Inflammatory macrophage (primary cell): ENCODE data around the gene SUPT3H.
"Not testable (repeated sequence)": the region's sequence is repeated elsewhere in the genome, so short reads cannot be mapped to it uniquely, and the experiment has no call there.

ENCODE experiments used
- DNase-seq, 2 donors: peaks; one replicate each; pipeline ENCODE4 v3.0.0-alpha.2; 2020 to 2022

Gene SUPT3H

GRCh38 chr6:45255434-45255833 lies 122.3 kb downstream of the SUPT3H start:
- no peak for DNase-seq

- no peak for DNase-seq
These were observed 123.5 kb downstream of the SUPT3H start for GRCh38 chr6:45254253-45254652.

- DNase-seq, result no peak
These were observed 124.3 kb downstream of the SUPT3H start for GRCh38 chr6:45253453-45253852.

GRCh38 chr6:45231660-45232059 lies 146.1 kb downstream of the SUPT3H start:
- DNase-seq, result no peak

GRCh38 chr6:45229416-45229815 lies 148.3 kb downstream of the SUPT3H start:
- DNase-seq, result no peak

GRCh38 chr6:45226081-45226480 lies 151.7 kb downstream of the SUPT3H start:
- DNase-seq, result no peak

GRCh38 chr6:45222380-45222779 lies 155.4 kb downstream of the SUPT3H start:
- DNase-seq, result no peak

GRCh38 chr6:45215759-45216158 lies 162.0 kb downstream of the SUPT3H start:
- DNase-seq, result no peak

- no peak for DNase-seq
These were observed 164.8 kb downstream of the SUPT3H start for GRCh38 chr6:45212976-45213375.

GRCh38 chr6:45209762-45210161 lies 168.0 kb downstream of the SUPT3H start:
- DNase-seq, result no peak

GRCh38 chr6:45206793-45207492 lies 170.8 kb downstream of the SUPT3H start:
- no peak for DNase-seq

GRCh38 chr6:45201484-45201883 lies 176.2 kb downstream of the SUPT3H start:
- no peak for DNase-seq

GRCh38 chr6:45200510-45200909 lies 177.2 kb downstream of the SUPT3H start:
- DNase-seq, result no peak

GRCh38 chr6:45199554-45199953 lies 178.2 kb downstream of the SUPT3H start:
- no peak for DNase-seq

- no peak for DNase-seq
These were observed 181.6 kb downstream of the SUPT3H start for GRCh38 chr6:45196121-45196520.

GRCh38 chr6:45195137-45195536 lies 182.6 kb downstream of the SUPT3H start:
- DNase-seq, result no peak

GRCh38 chr6:45192556-45192955 lies 185.2 kb downstream of the SUPT3H start:
- DNase-seq, result no peak

- DNase-seq, result no peak
These were observed 186.3 kb downstream of the SUPT3H start for GRCh38 chr6:45191414-45191813.

GRCh38 chr6:45187836-45188235 lies 189.9 kb downstream of the SUPT3H start:
- DNase-seq, result no peak

- no peak for DNase-seq
These were observed 192.1 kb downstream of the SUPT3H start for GRCh38 chr6:45185403-45186251.

GRCh38 chr6:45184937-45185336 lies 192.8 kb downstream of the SUPT3H start:
- DNase-seq, result no peak

- no peak for DNase-seq
These were observed 193.7 kb downstream of the SUPT3H start for GRCh38 chr6:45184040-45184439.

- DNase-seq, result not testable (repeated sequence)
These were observed 201.4 kb downstream of the SUPT3H start for GRCh38 chr6:45176373-45176772.

- DNase-seq, result no peak
These were observed 202.5 kb downstream of the SUPT3H start for GRCh38 chr6:45175272-45175671.
